PC-3 (cell line): ENCODE measurements around the gene KRT5.

ENCODE experiments used
- CTCF ChIP-seq: fragments of 300-600 bp; sonication (generic); conservative IDR thresholded peaks from 2 replicates; pipeline ENCODE4 v1.5.1; 2017; ENCODE audit warnings: antibody characterized with exemption, low read depth, mild to moderate bottlenecking, low read length
- EZH2 ChIP-seq: fragments of 300-600 bp; sonication (generic); IDR thresholded peaks from one replicate; pipeline ENCODE4 v1.6.1; 2017; ENCODE audit warnings: antibody characterized with exemption, mild to moderate bottlenecking, low read length; ENCODE audit not compliant: unreplicated experiment

GRCh38 chr12:52513736-52514135 is 6.5 kb downstream of the KRT5 start:
- TF ChIP-seq CTCF (no peak), EZH2 (no peak)
